Stomach (tissue), 9 donors: ENCODE measurements around the gene RBSN. TPM values are rescaled to one million over a fixed set of nuclear protein-coding genes. Genes with fewer than 3 reads are reported as not detected.

Source experiments
- DNase-seq, 2 donors: peaks; one replicate each; pipeline versions ENCODE4 v3.0.0 to v3.0.0-alpha.2; 2013 to 2019
- H3K27ac ChIP-seq, 5 donors: fragments of 200-600 bp in 4 of 5; sonication (generic) in 4 of 5; one replicate each; pipeline ENCODE4 v1.5.1; 2013 to 2019; ENCODE audit warnings: mild to moderate bottlenecking in 1 of 5, moderate library complexity in 1 of 5
- H3K27me3 ChIP-seq, 3 donors: fragments of 200-600 bp; sonication (generic); one replicate each; pipeline ENCODE4 v1.5.1; 2017 to 2019; ENCODE audit warnings: mixed run types in 1 of 3
- H3K36me3 ChIP-seq, 4 donors: fragments of 200-600 bp; sonication (generic); 1 replicate in 3 of 4; 2 replicates in 1 of 4; pipeline ENCODE4 v1.5.1; 2016 to 2019
- H3K4me1 ChIP-seq, 4 donors: fragments of 200-600 bp; sonication (generic); one replicate each; pipeline ENCODE4 v1.5.1; 2016 to 2019
- H3K4me3 ChIP-seq, 4 donors: fragments of 200-600 bp; sonication (generic) in 3 of 4; one replicate each; pipeline ENCODE4 v1.5.1; 2016 to 2019; ENCODE audit warnings: mild to moderate bottlenecking in 1 of 4
- H3K9me3 ChIP-seq, 4 donors: fragments of 200-600 bp; sonication (generic); one replicate each; pipeline ENCODE4 v1.5.1; 2016 to 2019
- EP300 ChIP-seq: sonication (generic); formaldehyde crosslinking; IDR thresholded peaks from one replicate; pipeline ENCODE4 v1.6.1; 2017; ENCODE audit warnings: antibody characterized with exemption
- POLR2A ChIP-seq, 4 donors: fragments of 450-650 bp; IDR thresholded peaks; one replicate each; pipeline ENCODE4 v1.6.1; 2016; ENCODE audit warnings: antibody characterized with exemption in 4 of 4, control low read depth in 2 of 4, mild to moderate bottlenecking in 1 of 4, moderate library complexity in 1 of 4
- POLR2AphosphoS5 ChIP-seq, 3 donors: sonication (generic); formaldehyde crosslinking; IDR thresholded peaks; one replicate each; pipeline ENCODE4 v1.6.1; 2016; ENCODE audit warnings: antibody characterized with exemption in 3 of 3
- WGBS, 5 donors: extraction: QIAGEN DNeasy Blood & Tissue Kit in 3 of 5; methylation state at CpG; one replicate each; pipeline versions ENCODE4 v1.1.5 to v1.1.7; 2013 to 2018; 5-methylcytosine and 5-hydroxymethylcytosine counted together
- intact Hi-C: fragments of 100-400 bp; cut with DNase I; formaldehyde crosslinking; loops from one replicate; pipeline ENCODE4 v1.15.1; 2023; ENCODE audit warnings: low total_unique reads
- polyA plus RNA-seq, 3 donors: library from polyadenylated mRNA; stranded (reverse); fragments of 200-250 nt; gene quantifications; one replicate each; pipeline ENCODE4 v1.2.3, GENCODE V29; 2013
- total RNA-seq, 5 donors: library from RNA; depleted of rRNA; stranded (reverse); fragments of >200 nt; gene quantifications; one replicate each; pipeline versions ENCODE4 v1.1.0 to v1.2.3, GENCODE V29; 2014 to 2016
- TF ChIP-seq, protein P1 (sequence below), 7 experiments: fragments of 450-650 bp in 4 of 7; fragments of 200-600 bp in 3 of 7; sonication (generic) in 3 of 7; IDR thresholded peaks; one replicate each; pipeline ENCODE4 v1.5.1; 2016 to 2019; ENCODE audit warnings: antibody characterized with exemption in 7 of 7, control low read depth in 2 of 7, mild to moderate bottlenecking in 1 of 7
- donor health status: healthy with polysubstance abuse.
- donor health status: Bipolar disorder and iron deficiency.
- donor health status: healthy.

RBSN gene
- total and polyA plus RNA-seq, 8 donors: 4.3 to 127 (median 15.8) TPM

DNA sequence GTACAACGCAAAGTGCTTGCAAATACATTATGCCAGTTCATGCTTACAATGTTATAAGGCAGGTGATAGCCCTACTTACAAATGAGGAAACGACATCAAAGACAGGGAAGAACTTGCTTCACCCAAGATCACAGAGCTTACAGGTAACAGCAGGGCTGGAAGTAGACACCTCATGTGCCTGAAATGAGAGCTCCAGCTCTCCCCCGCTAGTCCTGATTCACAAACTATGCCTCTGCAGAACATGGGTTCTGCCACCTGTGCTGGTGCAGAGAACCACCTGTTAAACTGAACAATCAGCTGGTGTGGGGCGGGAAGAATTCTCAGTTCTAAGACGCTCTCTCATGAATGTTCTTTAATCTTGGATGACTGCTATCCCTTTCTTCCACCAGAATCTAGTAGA is 7.4 kb downstream of the RBSN start:
- Histone ChIP-seq H3K27ac (no peak overlapping the region), H3K36me3 (peaks cover 31 to 97% (median 93%) of the 10 kb centered on the region in 4 donors), H3K9me3 (no peaks in the 10 kb centered on the region), H3K4me1 (peaks cover 0 to 9% (median 0%) of the 10 kb centered on the region in 4 donors), H3K27me3 (no peaks in the 10 kb centered on the region), H3K4me3 (no peak overlapping the region)
- DNase-seq: no peak
- 84 to 92% (median 85%) methylated on average over 5 of the region's 5 CpGs for WGBS, 5 donors
- TF ChIP-seq EP300 (no peak), POLR2AphosphoS5 (IDR thresholded peaks at IDR 0.05) (no peak), POLR2A (IDR thresholded peaks at IDR 0.05) (no peak)
- TF ChIP-seq, protein P1, sequence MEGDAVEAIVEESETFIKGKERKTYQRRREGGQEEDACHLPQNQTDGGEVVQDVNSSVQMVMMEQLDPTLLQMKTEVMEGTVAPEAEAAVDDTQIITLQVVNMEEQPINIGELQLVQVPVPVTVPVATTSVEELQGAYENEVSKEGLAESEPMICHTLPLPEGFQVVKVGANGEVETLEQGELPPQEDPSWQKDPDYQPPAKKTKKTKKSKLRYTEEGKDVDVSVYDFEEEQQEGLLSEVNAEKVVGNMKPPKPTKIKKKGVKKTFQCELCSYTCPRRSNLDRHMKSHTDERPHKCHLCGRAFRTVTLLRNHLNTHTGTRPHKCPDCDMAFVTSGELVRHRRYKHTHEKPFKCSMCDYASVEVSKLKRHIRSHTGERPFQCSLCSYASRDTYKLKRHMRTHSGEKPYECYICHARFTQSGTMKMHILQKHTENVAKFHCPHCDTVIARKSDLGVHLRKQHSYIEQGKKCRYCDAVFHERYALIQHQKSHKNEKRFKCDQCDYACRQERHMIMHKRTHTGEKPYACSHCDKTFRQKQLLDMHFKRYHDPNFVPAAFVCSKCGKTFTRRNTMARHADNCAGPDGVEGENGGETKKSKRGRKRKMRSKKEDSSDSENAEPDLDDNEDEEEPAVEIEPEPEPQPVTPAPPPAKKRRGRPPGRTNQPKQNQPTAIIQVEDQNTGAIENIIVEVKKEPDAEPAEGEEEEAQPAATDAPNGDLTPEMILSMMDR (IDR thresholded peaks at IDR 0.05): no peak
- intact Hi-C loops: no loop called here

DNA sequence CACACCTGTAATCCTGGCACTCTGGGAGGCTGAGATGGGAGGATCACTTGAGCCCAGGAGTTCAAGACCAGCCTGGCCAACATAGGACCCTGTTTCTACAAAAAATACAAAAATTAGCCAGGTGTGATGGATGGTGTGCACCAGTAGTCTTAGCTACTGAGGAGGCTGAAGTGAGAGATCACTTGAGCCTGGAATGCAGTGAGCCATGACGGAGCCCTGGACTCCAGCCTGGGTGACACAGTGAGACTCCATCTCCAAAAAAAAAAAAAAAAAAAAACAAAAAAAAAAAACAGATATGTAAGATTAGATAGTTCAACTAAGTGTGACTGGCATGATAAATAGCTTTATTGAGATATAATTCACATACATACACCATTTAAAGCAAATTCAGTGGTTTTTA is 9.7 kb downstream of the RBSN start:
- Histone ChIP-seq H3K4me1 (no peaks in the 10 kb centered on the region), H3K36me3 (peaks cover 26 to 98% (median 93%) of the 10 kb centered on the region in 4 donors), H3K27me3 (no peaks in the 10 kb centered on the region), H3K4me3 (no peak overlapping the region), H3K27ac (no peak overlapping the region), H3K9me3 (no peaks in the 10 kb centered on the region)
- intact Hi-C loops: no loop called here
- 88 to 100% (median 92%) methylated on average over 1 of the region's 1 CpG for WGBS, 5 donors
- DNase-seq: no peak
- TF ChIP-seq, protein P1 (IDR thresholded peaks at IDR 0.05): no peak
- TF ChIP-seq POLR2A (IDR thresholded peaks at IDR 0.05): no peak
- no peak for TF ChIP-seq POLR2AphosphoS5 (IDR thresholded peaks at IDR 0.05)
- no peak for TF ChIP-seq EP300

DNA sequence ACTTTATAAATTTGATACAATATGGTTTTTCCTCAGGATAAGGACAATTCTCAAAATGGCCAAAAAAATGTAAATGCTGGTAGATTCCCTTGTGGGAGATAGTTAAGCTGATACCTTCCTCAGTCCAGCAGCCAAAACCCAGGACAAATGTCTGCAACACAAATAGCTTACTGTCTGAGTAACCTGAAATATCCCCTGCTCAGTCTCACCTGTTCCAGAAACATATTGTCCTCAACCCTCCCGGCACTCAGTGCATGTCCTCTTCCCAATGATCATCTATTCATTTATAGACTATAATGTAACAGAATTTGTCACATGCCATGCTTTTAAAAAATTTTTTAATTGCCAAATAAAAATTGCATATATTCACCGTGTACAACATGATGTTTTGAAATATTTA is 12.2 kb downstream of the RBSN start:
- intact Hi-C loops: no loop called here
- no peak overlapping the region for H3K27ac ChIP-seq

DNA sequence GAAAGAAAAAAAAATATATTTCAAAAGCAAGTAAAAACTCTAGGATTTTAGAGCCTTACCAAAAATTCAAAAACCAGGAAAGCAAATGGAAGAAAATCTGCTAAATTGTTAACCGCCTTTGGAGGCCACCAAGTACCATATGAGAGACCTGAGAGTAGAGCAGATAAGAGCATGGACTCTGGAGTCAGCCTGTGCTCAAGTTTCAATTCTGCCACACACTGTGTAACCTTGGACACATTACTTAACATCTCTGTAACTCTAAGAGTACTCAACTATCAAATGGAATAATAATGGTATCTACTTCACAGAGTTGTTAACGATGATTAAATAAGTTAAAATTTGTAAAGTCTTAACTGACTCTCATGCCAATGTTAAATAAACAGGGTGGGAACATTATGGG is 12.7 kb downstream of the RBSN start:
- peaks cover 51 to 99% (median 95%) of the 10 kb centered on the region in 4 donors for H3K36me3 ChIP-seq
- WGBS, 5 donors: 93 to 97% (median 94%) methylated on average over 2 of the region's 2 CpGs
- DNase-seq: no peak

More for the DNA sequence above, 12.2 kb downstream of the RBSN start:
- DNase-seq: no peak
- no peaks in the 10 kb centered on the region for H3K27me3 ChIP-seq
- H3K4me1 ChIP-seq: no peaks in the 10 kb centered on the region
- 82 to 95% (median 85%) methylated on average over 2 of the region's 2 CpGs for WGBS, 5 donors
- H3K9me3 ChIP-seq: no peaks in the 10 kb centered on the region
- H3K36me3 ChIP-seq: peaks cover 47 to 99% (median 95%) of the 10 kb centered on the region in 4 donors
- no peak for TF ChIP-seq POLR2AphosphoS5 (IDR thresholded peaks at IDR 0.05)
- TF ChIP-seq, protein P1 (IDR thresholded peaks at IDR 0.05): no peak
- no peak for TF ChIP-seq EP300
- no peak for TF ChIP-seq POLR2A (IDR thresholded peaks at IDR 0.05)
- H3K4me3 ChIP-seq: no peak overlapping the region

More for the DNA sequence above, 12.7 kb downstream of the RBSN start:
- intact Hi-C loops: no loop called here
- TF ChIP-seq POLR2AphosphoS5 (IDR thresholded peaks at IDR 0.05) (no peak), EP300 (no peak)
- TF ChIP-seq, protein P1 (IDR thresholded peaks at IDR 0.05): no peak
- Histone ChIP-seq H3K27me3 (no peaks in the 10 kb centered on the region), H3K27ac (no peak overlapping the region), H3K4me3 (no peak overlapping the region), H3K9me3 (no peaks in the 10 kb centered on the region), H3K4me1 (no peaks in the 10 kb centered on the region)
